Spleen (tissue), 11 donors: Measurements from ENCODE around the gene YKT6. TPM values are rescaled to one million over a fixed set of nuclear protein-coding genes. Genes with fewer than 3 reads are reported as not detected.

Experiments used
- DNase-seq: peaks from one replicate; pipeline ENCODE4 v3.0.0-alpha.2; 2020
- H3K27ac ChIP-seq, 8 donors: fragments of 200-600 bp; sonication (generic) in 7 of 8; 1 replicate in 4 of 8; 2 replicates in 4 of 8; pipeline versions ENCODE4 v1.5.0 to v1.8.0; 2016 to 2021; ENCODE audit warnings: inconsistent platforms in 4 of 8, mild to moderate bottlenecking in 4 of 8, moderate library complexity in 1 of 8
- H3K27me3 ChIP-seq, 7 donors: fragments of 200-600 bp; sonication (generic) in 6 of 7; replicated peaks in 1 of 7; 1 replicate in 4 of 7; 2 replicates in 3 of 7; pipeline versions ENCODE4 v1.5.0 to v1.8.0; 2016 to 2021; ENCODE audit warnings: inconsistent platforms in 3 of 7, mild to moderate bottlenecking in 1 of 7
- H3K36me3 ChIP-seq, 6 donors: fragments of 200-600 bp; sonication (generic) in 5 of 6; 1 replicate in 4 of 6; 2 replicates in 2 of 6; pipeline versions ENCODE4 v1.5.0 to v1.8.0; 2016 to 2021; ENCODE audit warnings: inconsistent platforms in 2 of 6
- H3K4me1 ChIP-seq, 6 donors: fragments of 200-600 bp; sonication (generic) in 5 of 6; 1 replicate in 3 of 6; 2 replicates in 3 of 6; pipeline versions ENCODE4 v1.5.0 to v1.8.0; 2016 to 2021; ENCODE audit warnings: inconsistent platforms in 3 of 6
- H3K4me3 ChIP-seq, 8 donors: fragments of 200-600 bp; sonication (generic) in 7 of 8; 1 replicate in 4 of 8; 2 replicates in 4 of 8; pipeline versions ENCODE4 v1.5.0 to v1.8.0; 2016 to 2021; ENCODE audit warnings: inconsistent platforms in 4 of 8, mild to moderate bottlenecking in 4 of 8, moderate library complexity in 2 of 8
- H3K9me3 ChIP-seq, 8 donors: fragments of 200-600 bp; sonication (generic) in 7 of 8; 1 replicate in 4 of 8; 2 replicates in 4 of 8; pipeline versions ENCODE4 v1.5.0 to v1.8.0; 2016 to 2021; ENCODE audit warnings: inconsistent platforms in 4 of 8
- POLR2A ChIP-seq, 3 donors: fragments of 450-650 bp; IDR thresholded peaks; one replicate each; pipeline ENCODE4 v1.5.1; 2017; ENCODE audit warnings: antibody characterized with exemption in 3 of 3, mild to moderate bottlenecking in 1 of 3
- POLR2AphosphoS5 ChIP-seq, 3 donors: sonication (generic); formaldehyde crosslinking; IDR thresholded peaks; one replicate each; pipeline ENCODE4 v1.5.1; 2017; ENCODE audit warnings: antibody characterized with exemption in 3 of 3
- WGBS, 5 donors: extraction: QIAGEN DNeasy Blood & Tissue Kit in 3 of 5; methylation state at CpG; one replicate each; pipeline versions ENCODE4 v1.1.5 to v1.1.7; 2013 to 2018; 5-methylcytosine and 5-hydroxymethylcytosine counted together
- intact Hi-C: fragments of 100-400 bp; cut with DNase I; formaldehyde crosslinking; loops from one replicate; pipeline ENCODE4 v1.15.0; 2023; ENCODE audit warnings: low total_unique reads
- polyA plus RNA-seq, 3 donors: library from polyadenylated mRNA; stranded (reverse); fragments of 200-250 nt; gene quantifications; one replicate each; pipeline ENCODE4 v1.2.1, GENCODE V29; 2013
- total RNA-seq, 7 donors: library from RNA; depleted of rRNA in 3 of 7; stranded (reverse); fragments of >200 nt in 3 of 7; fragmentation: NEBNext Ultra II Directional in 4 of 7; extraction: Animal tissue kit (Norgen Biotek cat#: 25700) in 4 of 7; gene quantifications; one replicate each; pipeline versions ENCODE4 v1.1.0 to v1.2.1, GENCODE V29; 2016 to 2021
- TF ChIP-seq, protein P1 (sequence below), 11 experiments: fragments of 200-600 bp in 7 of 11; fragments of 450-650 bp in 4 of 11; sonication (generic) in 4 of 11; IDR thresholded peaks in 8 of 11; conservative IDR thresholded peaks in 3 of 11; 1 replicate in 7 of 11; 2 replicates in 4 of 11; pipeline versions ENCODE4 v1.4.0 to v1.8.0; 2016 to 2021; ENCODE audit warnings: antibody characterized with exemption in 11 of 11, inconsistent platforms in 4 of 11, mild to moderate bottlenecking in 1 of 11
- donor health status: healthy with polysubstance abuse.
- donor health status: DM: no; HTN: no; CAD: no; lungs with moderate emphysema.
- donor health status: DM: no; HTN: no; CAD: no.
- donor health status: Bipolar disorder and iron deficiency.
- donor health status: healthy.
- donor health status: DM: no; HTN: no; CAD: no.
- donor health status: DM: yes; HTN: yes; CAD: no.

YKT6 gene
- total and polyA plus RNA-seq, 10 donors: 26.9 to 66.4 (median 55.4) TPM

DNA sequence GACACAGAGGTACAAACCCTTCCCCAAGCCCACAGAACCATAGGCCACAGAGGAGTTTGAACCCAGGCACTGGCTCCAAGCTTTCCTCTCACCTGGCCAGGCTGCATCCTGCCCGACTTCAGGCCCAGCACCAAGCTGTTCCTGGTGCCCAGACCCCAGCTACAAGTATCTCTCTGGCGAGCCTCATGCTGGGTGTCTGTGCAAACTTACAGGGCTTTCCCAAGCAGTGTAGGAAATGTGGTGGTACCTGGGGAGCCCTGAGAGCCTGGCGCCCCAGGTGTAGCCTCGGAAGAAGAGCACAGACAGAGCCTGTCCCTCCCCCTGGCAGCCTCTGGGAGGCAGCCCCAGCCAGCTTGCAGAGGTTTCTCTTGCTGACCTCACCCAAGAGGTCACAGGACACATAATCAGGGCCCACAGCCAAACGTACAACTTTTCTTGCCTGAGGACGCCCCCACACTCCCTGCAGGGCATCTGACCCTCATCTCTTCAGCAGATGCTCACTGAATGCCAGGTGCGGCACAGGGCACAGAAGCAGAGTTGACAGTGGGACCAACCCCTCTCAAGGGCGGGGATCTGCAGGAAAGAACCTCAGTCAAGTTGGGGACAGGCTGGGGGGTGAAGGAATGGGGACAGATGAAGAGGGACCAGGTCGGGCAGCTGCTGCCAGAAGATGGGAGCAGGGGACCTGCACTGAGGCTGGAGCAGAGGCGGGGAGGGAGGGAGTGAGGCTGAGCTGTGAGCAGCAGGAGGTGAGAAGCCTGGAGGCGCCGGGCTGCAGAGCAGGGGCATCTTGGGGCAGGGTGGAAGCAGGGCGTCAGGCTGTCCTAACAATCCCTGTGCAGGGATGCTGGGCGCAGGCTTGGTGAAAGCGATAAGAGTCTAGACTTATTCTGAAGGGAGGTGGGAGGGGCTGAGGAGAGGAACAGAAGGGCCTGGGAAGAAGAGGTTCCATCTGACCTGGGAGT is 43.4 kb upstream of the YKT6 start:
- no peaks in the 10 kb centered on the region for H3K4me1 ChIP-seq
- H3K27ac ChIP-seq: no peak overlapping the region
- TF ChIP-seq, protein P1, sequence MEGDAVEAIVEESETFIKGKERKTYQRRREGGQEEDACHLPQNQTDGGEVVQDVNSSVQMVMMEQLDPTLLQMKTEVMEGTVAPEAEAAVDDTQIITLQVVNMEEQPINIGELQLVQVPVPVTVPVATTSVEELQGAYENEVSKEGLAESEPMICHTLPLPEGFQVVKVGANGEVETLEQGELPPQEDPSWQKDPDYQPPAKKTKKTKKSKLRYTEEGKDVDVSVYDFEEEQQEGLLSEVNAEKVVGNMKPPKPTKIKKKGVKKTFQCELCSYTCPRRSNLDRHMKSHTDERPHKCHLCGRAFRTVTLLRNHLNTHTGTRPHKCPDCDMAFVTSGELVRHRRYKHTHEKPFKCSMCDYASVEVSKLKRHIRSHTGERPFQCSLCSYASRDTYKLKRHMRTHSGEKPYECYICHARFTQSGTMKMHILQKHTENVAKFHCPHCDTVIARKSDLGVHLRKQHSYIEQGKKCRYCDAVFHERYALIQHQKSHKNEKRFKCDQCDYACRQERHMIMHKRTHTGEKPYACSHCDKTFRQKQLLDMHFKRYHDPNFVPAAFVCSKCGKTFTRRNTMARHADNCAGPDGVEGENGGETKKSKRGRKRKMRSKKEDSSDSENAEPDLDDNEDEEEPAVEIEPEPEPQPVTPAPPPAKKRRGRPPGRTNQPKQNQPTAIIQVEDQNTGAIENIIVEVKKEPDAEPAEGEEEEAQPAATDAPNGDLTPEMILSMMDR (IDR thresholded peaks at IDR 0.05 in 8 of 11, conservative IDR thresholded peaks at IDR 0.05 in 3 of 11): no peak
- TF ChIP-seq POLR2A (IDR thresholded peaks at IDR 0.05) (no peak), POLR2AphosphoS5 (IDR thresholded peaks at IDR 0.05) (no peak)
- H3K4me3 ChIP-seq: no peak overlapping the region
- no peaks in the 10 kb centered on the region for H3K9me3 ChIP-seq
- 77 to 90% (median 85%) methylated on average over 15 of the region's 15 CpGs for WGBS, 5 donors
- no peaks in the 10 kb centered on the region for H3K27me3 ChIP-seq
- no peaks in the 10 kb centered on the region for H3K36me3 ChIP-seq
- no peak for DNase-seq
- intact Hi-C loops: no loop called here

DNA sequence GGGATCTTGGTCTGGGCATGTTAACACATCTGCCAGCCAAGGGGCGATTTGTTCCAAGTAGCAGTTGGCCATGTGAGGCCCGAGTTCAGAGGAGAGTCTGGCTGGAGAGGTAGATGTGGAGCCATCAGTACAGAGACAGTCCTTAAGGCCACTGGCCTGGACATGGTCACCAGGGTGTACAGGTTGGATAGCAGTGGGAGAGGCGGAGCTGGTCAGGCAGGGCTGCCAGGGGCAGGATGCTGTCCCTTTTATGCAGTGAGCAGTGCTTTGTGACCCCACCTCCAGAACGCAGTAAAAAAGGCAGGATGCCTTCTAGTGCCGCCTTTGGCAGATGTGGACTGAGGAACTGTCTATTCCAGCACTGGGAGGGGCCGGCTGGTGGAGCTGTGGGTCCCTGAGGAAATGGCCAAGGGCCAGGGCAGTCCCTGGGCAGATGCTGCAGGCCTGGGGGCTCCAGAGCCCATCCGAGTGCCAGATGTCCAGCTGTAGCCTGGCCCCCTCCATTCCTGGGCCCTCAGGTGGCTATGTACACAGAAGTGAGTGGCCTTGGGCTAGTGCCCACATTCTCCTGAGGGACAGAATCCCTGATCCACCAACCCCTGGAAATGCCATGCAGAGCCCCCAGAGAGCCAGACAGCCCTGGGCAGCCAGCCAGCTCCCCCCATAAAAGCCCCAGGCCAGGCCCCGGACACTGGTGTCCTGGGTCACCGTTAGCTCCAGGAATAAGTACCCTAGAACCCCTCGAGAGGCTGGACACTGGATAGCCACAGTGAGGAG is 42.5 kb upstream of the YKT6 start:
- intact Hi-C loops: no loop called here
- 72 to 89% (median 81%) methylated on average over 5 to 10 of the region's 10 CpGs for WGBS, 5 donors
- TF ChIP-seq, protein P1 (IDR thresholded peaks at IDR 0.05 in 8 of 11, conservative IDR thresholded peaks at IDR 0.05 in 3 of 11): no peak
- no peak for TF ChIP-seq POLR2A (IDR thresholded peaks at IDR 0.05)
- TF ChIP-seq POLR2AphosphoS5 (IDR thresholded peaks at IDR 0.05): no peak
- H3K4me1 ChIP-seq: no peaks in the 10 kb centered on the region
- H3K27me3 ChIP-seq: no peaks in the 10 kb centered on the region
- no peak overlapping the region for H3K27ac ChIP-seq
- H3K9me3 ChIP-seq: no peaks in the 10 kb centered on the region
- H3K4me3 ChIP-seq: no peak overlapping the region
- no peak for DNase-seq
- H3K36me3 ChIP-seq: no peaks in the 10 kb centered on the region

DNA sequence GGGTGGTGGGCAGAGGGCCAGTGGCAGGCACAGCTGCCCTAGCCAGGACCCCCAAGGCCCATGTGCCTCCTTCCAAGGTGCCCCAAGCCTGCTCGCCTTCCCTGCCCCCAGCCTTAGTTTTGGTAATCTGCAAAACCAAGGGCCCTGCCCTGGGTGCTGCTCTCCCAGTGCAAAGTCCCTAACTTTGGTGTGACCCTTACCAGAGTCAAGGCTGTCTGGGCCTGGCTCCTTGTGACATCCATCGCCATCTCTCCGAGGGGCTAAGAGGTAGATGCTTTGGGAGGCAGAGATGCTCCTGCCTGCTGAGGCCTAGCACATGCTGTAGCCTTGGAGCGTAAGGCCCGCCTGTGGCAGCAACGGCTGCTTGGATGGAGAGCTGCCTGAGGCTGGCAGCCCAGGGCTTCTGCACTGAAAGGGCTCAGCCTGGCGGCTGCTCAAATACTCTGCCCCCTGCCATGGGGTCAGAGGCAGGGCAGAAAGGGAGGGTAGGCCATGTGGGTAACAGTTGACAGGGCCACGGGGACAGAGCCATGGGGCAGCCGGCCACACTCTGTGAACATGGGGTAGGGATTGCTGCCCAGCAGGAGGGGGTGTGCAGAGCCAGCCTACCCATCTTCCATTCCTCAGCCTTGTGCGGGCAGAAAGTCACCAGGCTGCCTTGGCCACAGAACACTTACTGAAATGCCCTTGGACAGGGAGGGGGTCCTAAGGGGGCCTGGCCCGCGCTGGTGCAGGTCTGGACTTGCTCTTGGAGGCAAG is 41.7 kb upstream of the YKT6 start:
- DNase-seq: no peak
- no peak overlapping the region for H3K4me3 ChIP-seq
- intact Hi-C loops: no loop called here
- no peak overlapping the region for H3K27ac ChIP-seq
- no peaks in the 10 kb centered on the region for H3K4me1 ChIP-seq
- 90 to 97% (median 95%) methylated on average over 10 to 12 of the region's 12 CpGs for WGBS, 5 donors
- no peaks in the 10 kb centered on the region for H3K27me3 ChIP-seq
- no peaks in the 10 kb centered on the region for H3K36me3 ChIP-seq
- H3K9me3 ChIP-seq: no peaks in the 10 kb centered on the region
- no peak for TF ChIP-seq POLR2A (IDR thresholded peaks at IDR 0.05)
- TF ChIP-seq POLR2AphosphoS5 (IDR thresholded peaks at IDR 0.05): no peak
- TF ChIP-seq, protein P1 (IDR thresholded peaks at IDR 0.05 in 8 of 11, conservative IDR thresholded peaks at IDR 0.05 in 3 of 11): no peak
